GM21360 (cell line): Measurements from ENCODE around the gene HCN1.
"Not testable (repeated sequence)": the region's sequence is repeated elsewhere in the genome, so short reads cannot be mapped to it uniquely, and the experiment has no call there.

Source experiments
- ATAC-seq: cut with Tn5 transposase; IDR thresholded peaks from one replicate; pipeline ENCODE4 v1.9.1; 2021; ENCODE audit warnings: mild to moderate bottlenecking, moderate library complexity; ENCODE audit not compliant: unreplicated experiment

The HCN1 gene

GRCh38 chr5:45312627-45313026 is 383.6 kb downstream of the HCN1 start:
- not testable (repeated sequence) for ATAC-seq

DNA sequence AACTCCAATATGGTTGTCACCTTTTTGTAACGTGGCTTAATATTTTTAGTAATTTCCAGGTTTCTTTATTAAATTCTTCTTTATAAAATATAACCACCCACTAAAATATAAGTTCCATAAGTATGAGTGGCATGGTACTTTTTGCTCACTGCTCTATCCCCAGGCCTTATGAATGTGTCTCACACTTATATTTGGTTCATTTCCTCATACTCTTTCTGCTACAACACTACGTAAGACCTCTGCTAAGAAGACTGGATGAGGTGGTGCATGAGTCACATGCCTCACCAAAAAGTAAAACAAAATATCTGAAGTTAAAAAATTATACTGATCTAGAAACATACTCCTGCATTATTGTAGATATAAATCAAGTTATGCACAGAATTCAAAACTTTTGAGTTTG is 400.9 kb downstream of the HCN1 start:
- ATAC-seq, result no peak

DNA sequence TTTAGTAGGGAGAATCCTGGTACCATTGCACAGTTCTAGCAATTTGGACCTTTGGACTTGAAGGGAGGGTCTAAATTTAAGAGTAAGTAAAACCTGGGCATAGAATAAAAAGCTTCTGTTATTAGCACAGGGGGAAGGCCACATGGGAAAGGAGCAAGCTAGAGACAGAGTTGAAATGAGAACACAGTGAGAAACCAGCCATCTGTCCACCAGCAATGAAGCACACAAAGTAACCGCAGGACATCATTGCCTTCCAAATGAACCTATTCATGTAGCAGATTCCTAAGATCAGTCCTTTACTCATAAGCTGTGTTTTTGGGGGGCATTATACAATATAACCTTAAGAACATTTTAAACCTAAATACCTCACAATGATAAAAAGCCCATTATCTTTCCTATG is 407.4 kb downstream of the HCN1 start:
- ATAC-seq, result no peak

GRCh38 chr5:45284436-45284835 is 411.7 kb downstream of the HCN1 start:
- ATAC-seq, result no peak

GRCh38 chr5:45281081-45281480 is 415.1 kb downstream of the HCN1 start:
- ATAC-seq, result no peak

- no peak for ATAC-seq
These were observed 417.1 kb downstream of the HCN1 start for GRCh38 chr5:45279109-45279508.

DNA sequence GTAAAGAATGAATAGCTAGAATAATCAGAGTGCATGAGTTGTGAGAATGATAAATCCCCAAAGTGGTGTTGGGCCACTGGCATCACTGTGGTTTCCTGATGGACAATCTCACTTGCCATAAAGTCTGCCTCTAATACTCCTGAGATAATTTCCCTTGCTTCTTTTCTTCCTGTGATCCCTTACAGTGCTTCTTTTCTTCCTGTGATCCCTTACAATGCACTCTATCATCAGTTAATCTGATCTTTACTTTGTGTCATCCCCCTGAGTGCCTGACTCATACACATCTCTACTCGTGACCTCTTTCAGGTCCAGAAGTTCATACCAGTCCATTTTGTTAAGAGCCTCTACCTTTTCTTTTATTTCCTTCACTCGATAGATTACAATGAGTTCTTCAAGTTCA is 418.3 kb downstream of the HCN1 start:
- ATAC-seq, result no peak

DNA sequence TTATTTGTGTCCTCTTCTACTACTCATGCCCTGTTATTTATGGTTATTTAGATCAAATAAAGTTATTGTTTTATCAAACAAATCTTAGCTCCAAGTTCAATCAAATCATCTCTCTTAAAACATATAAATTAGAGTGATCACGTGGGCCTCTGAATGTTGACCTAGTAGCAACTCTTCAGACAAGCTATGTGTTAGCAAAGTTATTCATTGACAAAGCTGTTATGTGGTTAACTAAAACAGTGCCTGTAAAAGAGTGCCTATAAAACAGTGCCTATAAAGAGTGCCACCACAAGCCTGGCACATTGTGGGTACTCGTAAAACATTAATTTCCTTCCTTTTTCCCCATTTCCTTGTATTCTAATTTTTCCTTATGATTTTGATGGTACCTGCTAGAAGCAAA is 421.9 kb downstream of the HCN1 start:
- ATAC-seq, result no peak

DNA sequence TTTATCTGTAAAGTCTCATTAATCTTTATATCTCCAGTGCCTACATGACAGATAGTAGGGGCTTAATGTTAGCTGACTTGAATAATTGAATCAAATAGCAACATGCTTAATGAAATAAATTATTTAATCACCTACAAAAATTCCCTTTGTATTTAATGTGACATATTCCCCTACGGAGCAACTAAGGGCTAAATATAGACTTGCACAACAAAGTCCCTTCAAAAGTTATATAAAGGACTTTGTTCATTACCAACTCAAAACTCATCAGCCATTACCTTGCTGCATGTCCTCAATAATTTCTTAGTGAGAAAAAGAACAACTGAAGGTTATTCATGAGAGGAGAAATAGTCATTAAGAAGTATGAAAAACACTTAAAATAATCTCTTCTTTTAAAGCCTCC is 424.6 kb downstream of the HCN1 start:
- no peak for ATAC-seq

DNA sequence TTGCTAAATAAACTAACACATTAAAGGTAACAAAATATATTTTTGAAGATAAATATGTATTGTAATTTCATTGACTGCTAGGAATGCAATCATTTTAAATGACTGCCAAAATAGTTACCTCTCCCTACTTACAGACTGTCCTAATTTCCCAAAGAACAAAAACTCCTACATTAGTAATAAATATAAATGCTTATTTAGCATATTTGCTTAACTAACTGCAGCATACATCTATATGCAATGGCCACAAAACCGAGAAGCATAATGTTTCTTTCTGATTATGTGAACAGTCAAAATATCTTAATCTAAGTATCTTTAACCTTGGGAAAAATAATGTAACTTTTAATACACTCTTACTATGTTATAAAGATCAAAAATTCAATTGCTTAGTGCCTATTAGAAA is 431.7 kb downstream of the HCN1 start:
- ATAC-seq, result no peak

- no peak for ATAC-seq
These were observed 434.1 kb downstream of the HCN1 start for GRCh38 chr5:45262061-45262590.

GRCh38 chr5:45261125-45261524 is 435.1 kb downstream of the HCN1 start:
- ATAC-seq, result no peak

DNA sequence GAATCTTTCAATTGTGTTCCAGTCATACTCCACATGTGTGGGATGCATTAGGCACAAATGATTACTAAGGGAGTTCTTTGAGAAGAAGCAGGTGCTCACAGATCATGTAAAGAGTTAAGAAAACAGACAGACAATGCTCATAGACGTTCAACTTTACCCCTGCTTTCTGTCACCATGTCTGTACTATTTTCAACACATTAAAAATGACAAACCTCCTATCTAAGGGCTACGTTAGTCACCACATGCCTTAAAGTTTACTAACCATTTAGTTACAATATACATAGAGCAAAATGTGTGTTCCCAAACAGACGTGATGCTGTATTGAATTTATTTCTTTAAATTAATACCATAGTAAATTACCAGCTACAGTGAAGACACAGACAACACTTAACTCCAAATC is 435.9 kb downstream of the HCN1 start:
- ATAC-seq, result no peak

DNA sequence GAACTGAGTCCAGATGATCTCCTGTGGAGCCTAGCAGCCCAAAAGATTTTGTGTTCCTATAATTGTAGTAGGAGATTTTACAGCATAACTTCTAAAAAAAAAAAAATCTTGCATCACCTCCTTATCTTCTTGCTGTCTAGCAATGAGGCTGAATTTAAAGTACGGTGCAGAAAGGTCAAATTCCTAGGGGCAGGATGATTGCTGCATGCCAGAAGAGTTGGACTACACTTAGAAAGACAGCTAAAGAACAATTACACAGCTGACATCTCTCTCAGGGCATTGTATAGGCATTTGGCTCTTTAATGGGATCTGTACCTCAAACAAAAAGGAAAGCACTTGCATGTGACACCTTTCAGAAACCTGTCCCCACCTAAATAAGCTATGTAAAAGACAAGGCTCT is 443.2 kb downstream of the HCN1 start:
- ATAC-seq, result no peak

GRCh38 chr5:45252541-45252940 is 443.6 kb downstream of the HCN1 start:
- ATAC-seq, result no peak

- no peak for ATAC-seq
These were observed 470.6 kb downstream of the HCN1 start for GRCh38 chr5:45225571-45226031.

GRCh38 chr5:45205403-45205961 is 490.7 kb downstream of the HCN1 start:
- ATAC-seq, result no peak
